Measurements from ENCODE around the gene TLE2. TPM values are rescaled to one million over a fixed set of nuclear protein-coding genes. Genes with fewer than 3 reads are reported as not detected.

The TLE2 gene
- total RNA-seq, 6 experiments from 2014 or later = 0.15 to 0.67 (median 0.46) TPM; not detected in 2

DNA sequence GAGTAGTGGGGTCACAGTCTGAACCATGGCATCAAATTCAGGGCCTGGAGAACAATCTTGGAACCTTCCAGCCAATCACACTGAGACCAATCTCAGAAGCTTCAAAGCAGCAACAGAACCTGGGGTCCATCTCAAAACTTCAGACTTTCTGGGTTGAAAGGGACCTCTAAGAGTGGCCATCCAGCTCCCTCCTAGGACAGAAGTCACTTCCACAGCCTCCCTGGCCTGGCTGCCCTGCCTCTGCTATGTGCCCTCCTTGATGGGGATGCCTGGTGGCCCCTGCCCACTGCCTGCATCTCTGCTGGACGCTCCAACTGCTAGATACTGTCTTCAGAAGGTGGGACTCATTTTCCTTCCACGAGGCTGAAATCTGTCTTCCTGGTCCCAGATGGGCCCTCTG is 1.8 kb downstream of the TLE2 start:
- DNase-seq = no peak
- H3K27me3 Mint-ChIP-seq (ENCODE audit: insufficient read depth) = peaks cover 48% of the 10 kb centered on the region
- TF ChIP-seq, protein P1, sequence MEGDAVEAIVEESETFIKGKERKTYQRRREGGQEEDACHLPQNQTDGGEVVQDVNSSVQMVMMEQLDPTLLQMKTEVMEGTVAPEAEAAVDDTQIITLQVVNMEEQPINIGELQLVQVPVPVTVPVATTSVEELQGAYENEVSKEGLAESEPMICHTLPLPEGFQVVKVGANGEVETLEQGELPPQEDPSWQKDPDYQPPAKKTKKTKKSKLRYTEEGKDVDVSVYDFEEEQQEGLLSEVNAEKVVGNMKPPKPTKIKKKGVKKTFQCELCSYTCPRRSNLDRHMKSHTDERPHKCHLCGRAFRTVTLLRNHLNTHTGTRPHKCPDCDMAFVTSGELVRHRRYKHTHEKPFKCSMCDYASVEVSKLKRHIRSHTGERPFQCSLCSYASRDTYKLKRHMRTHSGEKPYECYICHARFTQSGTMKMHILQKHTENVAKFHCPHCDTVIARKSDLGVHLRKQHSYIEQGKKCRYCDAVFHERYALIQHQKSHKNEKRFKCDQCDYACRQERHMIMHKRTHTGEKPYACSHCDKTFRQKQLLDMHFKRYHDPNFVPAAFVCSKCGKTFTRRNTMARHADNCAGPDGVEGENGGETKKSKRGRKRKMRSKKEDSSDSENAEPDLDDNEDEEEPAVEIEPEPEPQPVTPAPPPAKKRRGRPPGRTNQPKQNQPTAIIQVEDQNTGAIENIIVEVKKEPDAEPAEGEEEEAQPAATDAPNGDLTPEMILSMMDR (IDR thresholded peaks at IDR 0.05) = no peak
- no peak overlapping the region for H3K27ac Mint-ChIP-seq
- H3K4me1 Mint-ChIP-seq (ENCODE audit: low read depth) = peaks cover 13% of the 10 kb centered on the region
- H3K4me3 Mint-ChIP-seq = no peak overlapping the region
- no peaks in the 10 kb centered on the region for H3K36me3 Mint-ChIP-seq (ENCODE audit: low read depth)
- no peaks in the 10 kb centered on the region for H3K9me3 Mint-ChIP-seq

DNA sequence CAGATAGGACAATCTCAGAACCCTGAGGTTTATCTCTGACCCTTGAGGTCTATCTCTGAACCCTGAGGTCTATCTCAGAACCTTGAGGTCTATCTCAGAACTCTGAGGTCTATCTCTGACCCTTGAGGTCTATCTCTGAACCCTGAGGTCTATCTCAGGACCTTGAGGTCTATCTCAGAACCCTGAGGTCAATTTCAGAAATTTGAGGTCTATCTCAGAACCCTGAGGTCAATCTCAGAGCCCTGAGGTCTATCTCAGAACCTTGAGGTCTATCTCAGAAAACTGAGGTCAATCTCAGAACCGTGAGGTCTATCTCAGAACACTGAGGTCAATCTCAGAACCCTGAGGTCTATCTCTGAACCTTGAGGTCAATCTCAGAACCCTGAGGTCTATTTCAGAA is 2.3 kb downstream of the TLE2 start:
- peaks cover 13% of the 10 kb centered on the region for H3K4me1 Mint-ChIP-seq (ENCODE audit: low read depth)
- TF ChIP-seq, protein P1 (IDR thresholded peaks at IDR 0.05) = no peak
- DNase-seq = no peak
- H3K36me3 Mint-ChIP-seq (ENCODE audit: low read depth) = no peaks in the 10 kb centered on the region
- H3K4me3 Mint-ChIP-seq = no peak overlapping the region
- H3K9me3 Mint-ChIP-seq = no peaks in the 10 kb centered on the region
- no peak overlapping the region for H3K27ac Mint-ChIP-seq
- H3K27me3 Mint-ChIP-seq (ENCODE audit: insufficient read depth) = peaks cover 48% of the 10 kb centered on the region

DNA sequence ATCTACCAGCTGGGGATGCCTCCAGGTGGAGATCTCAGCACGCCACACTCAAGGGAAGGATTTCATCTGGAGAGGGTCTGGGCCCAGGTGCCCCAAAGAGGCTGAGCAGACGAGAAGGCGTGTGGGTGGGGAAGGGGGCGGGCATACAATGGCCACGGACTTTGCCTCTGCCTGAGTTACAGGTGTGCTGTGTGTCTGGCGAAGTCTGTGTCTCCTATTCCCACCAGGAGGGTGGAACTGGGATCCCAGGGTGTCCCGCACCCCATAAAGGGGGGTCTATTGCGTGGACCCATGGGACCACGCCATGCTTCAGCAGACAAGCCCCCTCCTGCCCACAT is 3.6 kb downstream of the TLE2 start:
- Mint-ChIP-seq H3K36me3 (ENCODE audit: low read depth) (no peaks in the 10 kb centered on the region), H3K27ac (no peak overlapping the region), H3K27me3 (ENCODE audit: insufficient read depth) (peaks cover 43% of the 10 kb centered on the region), H3K4me3 (no peak overlapping the region), H3K9me3 (no peaks in the 10 kb centered on the region), H3K4me1 (ENCODE audit: low read depth) (peaks cover 6% of the 10 kb centered on the region)
- no peak for DNase-seq
- TF ChIP-seq, protein P1 (IDR thresholded peaks at IDR 0.05) = no peak

DNA sequence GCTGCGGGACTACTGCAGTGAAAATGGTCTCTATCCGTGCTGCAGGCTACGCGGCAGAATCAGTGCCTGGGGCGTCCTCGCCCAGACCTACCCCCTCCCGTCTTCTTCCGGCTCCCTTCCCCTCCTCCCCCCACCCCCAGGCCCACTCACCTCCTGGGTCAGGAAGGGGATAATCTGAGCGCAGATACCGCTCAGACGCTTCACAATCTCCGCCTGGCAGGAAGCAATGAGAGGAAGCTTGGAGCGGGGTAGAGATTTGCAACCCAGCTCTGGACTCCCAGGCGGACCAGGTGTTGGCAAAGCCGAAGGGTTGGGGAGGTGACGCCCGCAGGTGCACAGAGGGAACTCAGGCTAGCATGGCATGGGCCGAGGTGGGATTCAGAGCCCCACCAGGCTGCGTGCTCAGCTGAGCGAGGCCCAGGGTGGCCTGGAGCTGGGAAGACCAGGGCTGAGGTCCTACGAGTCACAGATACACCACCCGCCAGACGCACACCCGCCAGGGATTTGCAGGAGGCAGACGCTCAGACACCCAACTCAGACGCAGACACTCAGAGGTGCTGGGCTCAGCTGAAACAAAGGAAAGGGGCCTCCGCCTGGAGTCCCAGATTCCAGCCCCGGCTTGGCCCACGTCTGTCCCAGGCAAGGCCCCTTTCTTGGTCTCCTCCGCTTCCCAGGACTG is 4.1 kb downstream of the TLE2 start:
- Mint-ChIP-seq H3K36me3 (ENCODE audit: low read depth) (no peaks in the 10 kb centered on the region), H3K4me1 (ENCODE audit: low read depth) (peaks cover 1% of the 10 kb centered on the region), H3K27ac (no peak overlapping the region), H3K4me3 (no peak overlapping the region), H3K9me3 (no peaks in the 10 kb centered on the region), H3K27me3 (ENCODE audit: insufficient read depth) (peaks cover 43% of the 10 kb centered on the region)
- DNase-seq = no peak
- TF ChIP-seq, protein P1 (IDR thresholded peaks at IDR 0.05) = no peak

DNA sequence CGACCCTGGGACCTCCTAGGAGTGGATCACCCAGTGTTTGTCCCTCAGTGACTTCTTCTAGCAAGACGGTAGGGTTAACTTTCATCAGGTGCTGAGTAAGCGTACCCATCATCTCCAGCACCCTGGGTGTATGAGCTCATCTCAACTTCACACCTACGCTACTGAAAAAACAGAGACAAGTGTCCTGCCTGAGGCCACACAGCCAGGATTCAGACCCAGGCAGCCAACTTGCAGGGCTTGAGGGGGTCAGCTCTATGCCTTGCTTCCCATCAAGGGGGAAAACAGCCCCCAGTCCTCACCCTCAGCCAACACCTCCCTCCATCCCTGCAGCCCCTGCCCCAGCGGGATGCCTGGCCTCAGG is 4.6 kb downstream of the TLE2 start:
- Mint-ChIP-seq H3K4me1 (ENCODE audit: low read depth) (no peaks in the 10 kb centered on the region), H3K27ac (no peak overlapping the region), H3K27me3 (ENCODE audit: insufficient read depth) (peaks cover 38% of the 10 kb centered on the region), H3K36me3 (ENCODE audit: low read depth) (no peaks in the 10 kb centered on the region), H3K4me3 (no peak overlapping the region), H3K9me3 (no peaks in the 10 kb centered on the region)
- TF ChIP-seq, protein P1 (IDR thresholded peaks at IDR 0.05) = no peak
- DNase-seq = no peak
